Neural cell (in vitro differentiated cells): ENCODE data around the gene AFDN. TPM values are rescaled to one million over a fixed set of nuclear protein-coding genes. Genes with fewer than 3 reads are reported as not detected.

Experiments used
- H2AFZ ChIP-seq: fragments of 200-600, 300-800 bp; sonication (generic), shearing (Covaris generic); 2 replicates; pipeline ENCODE4 v1.6.0; 2014; ENCODE audit warnings: low read depth, mild to moderate bottlenecking, antibody characterized with exemption, low read length, moderate library complexity
- H3F3A ChIP-seq: fragments of 200-600 bp; shearing (Covaris generic); 2 replicates; pipeline ENCODE4 v1.6.1; 2016; ENCODE audit warnings: mild to moderate bottlenecking, moderate library complexity, mixed read lengths, antibody characterized with exemption, low read length; ENCODE audit not compliant: insufficient read depth, poor library complexity, severe bottlenecking
- H3K27ac ChIP-seq: fragments of 200-600, 300-800 bp; sonication (generic), shearing (Covaris generic); 2 replicates; pipeline ENCODE4 v1.5.1; 2014; ENCODE audit warnings: mild to moderate bottlenecking, low read length, moderate library complexity
- H3K27me3 ChIP-seq: fragments of 300-800, 200-600 bp; sonication (generic), shearing (Covaris generic); 2 replicates; pipeline ENCODE4 v1.6.0; 2014; ENCODE audit warnings: mild to moderate bottlenecking, low read depth, low read length, moderate library complexity; ENCODE audit not compliant: insufficient read depth
- H3K36me3 ChIP-seq: fragments of 300-800, 200-600 bp; sonication (generic), shearing (Covaris generic); 2 replicates; pipeline ENCODE4 v1.5.1; 2014; ENCODE audit warnings: mild to moderate bottlenecking, antibody characterized with exemption, low read length, moderate library complexity; ENCODE audit not compliant: insufficient read depth
- H3K4me2 ChIP-seq: fragments of 300-800, 200-600 bp; sonication (generic), shearing (Covaris generic); 2 replicates; pipeline ENCODE4 v1.6.0; 2014; ENCODE audit warnings: mild to moderate bottlenecking, low read length
- H3K4me3 ChIP-seq: fragments of 300-800, 200-600 bp; sonication (generic), shearing (Covaris generic); 2 replicates; pipeline ENCODE4 v1.5.1; 2014; ENCODE audit warnings: mild to moderate bottlenecking, low read length, moderate library complexity
- H3K79me2 ChIP-seq: fragments of 200-600 bp; shearing (Covaris generic); replicated peaks from 2 replicates; pipeline ENCODE4 v1.6.0; 2014; ENCODE audit warnings: mild to moderate bottlenecking, low read length, moderate library complexity; ENCODE audit not compliant: insufficient read depth
- H3K9ac ChIP-seq: fragments of 300-800, 200-600 bp; sonication (generic), shearing (Covaris generic); 2 replicates; pipeline ENCODE4 v1.6.1; 2016; ENCODE audit warnings: mild to moderate bottlenecking, low read length, mixed read lengths
- H3K9me2 ChIP-seq: fragments of 200-600 bp; shearing (Covaris generic); 2 replicates; pipeline ENCODE4 v1.6.1; 2016; ENCODE audit warnings: mild to moderate bottlenecking, low read length, mixed read lengths; ENCODE audit not compliant: insufficient read depth
- H3K9me3 ChIP-seq: fragments of 200-600, 300-800 bp; sonication (generic), shearing (Covaris generic); 2 replicates; pipeline ENCODE4 v1.6.1; 2016; ENCODE audit warnings: mild to moderate bottlenecking, mixed run types, low read length, moderate library complexity, mixed read lengths
- H4K20me1 ChIP-seq: fragments of 200-600 bp; shearing (Covaris generic); 2 replicates; pipeline ENCODE4 v1.6.1; 2016; ENCODE audit warnings: mild to moderate bottlenecking, mixed run types; ENCODE audit not compliant: insufficient read depth
- CTCF ChIP-seq: fragments of 450-650 bp; IDR thresholded peaks from 2 replicates; pipeline ENCODE4 v1.5.1; 2014; ENCODE audit warnings: antibody characterized with exemption, mild to moderate bottlenecking, moderate library complexity; ENCODE audit not compliant: poor library complexity, severe bottlenecking
- EP300 ChIP-seq: fragments of 450-650 bp; conservative IDR thresholded peaks from 2 replicates; pipeline ENCODE4 v1.6.1; 2014; ENCODE audit warnings: antibody characterized with exemption, mild to moderate bottlenecking, moderate library complexity; ENCODE audit not compliant: poor library complexity, severe bottlenecking
- EZH2 ChIP-seq: fragments of 200-600, 300-800 bp; shearing (Covaris generic), sonication (generic); IDR thresholded peaks from 2 replicates; pipeline ENCODE4 v1.6.1; 2014; ENCODE audit warnings: antibody characterized with exemption, low read length, borderline replicate concordance, mild to moderate bottlenecking; ENCODE audit not compliant: insufficient read depth, poor library complexity, severe bottlenecking
- MXI1 ChIP-seq: fragments of 450-650 bp; conservative IDR thresholded peaks from 2 replicates; pipeline ENCODE4 v1.6.1; 2014; ENCODE audit warnings: antibody characterized with exemption, mild to moderate bottlenecking; ENCODE audit not compliant: poor library complexity, severe bottlenecking
- POLR2AphosphoS5 ChIP-seq: IDR thresholded peaks from 2 replicates; pipeline ENCODE4 v1.6.1; 2012
- RAD21 ChIP-seq: fragments of 450-650 bp; conservative IDR thresholded peaks from 2 replicates; pipeline ENCODE4 v1.6.1; 2014; ENCODE audit warnings: antibody characterized with exemption, mild to moderate bottlenecking, moderate library complexity
- REST ChIP-seq: IDR thresholded peaks from 2 replicates; pipeline ENCODE4 v1.6.1; 2012; ENCODE audit warnings: borderline replicate concordance
- SMC3 ChIP-seq: fragments of 450-650 bp; conservative IDR thresholded peaks from 2 replicates; pipeline ENCODE4 v1.6.1; 2014; ENCODE audit warnings: antibody characterized with exemption, mild to moderate bottlenecking, moderate library complexity; ENCODE audit not compliant: poor library complexity
- TAF1 ChIP-seq: IDR thresholded peaks from 2 replicates; pipeline ENCODE4 v1.6.1; 2012; ENCODE audit warnings: low read depth
- polyA plus RNA-seq: library from polyadenylated mRNA; depleted of rRNA; stranded (reverse); fragments of >200 nt; gene quantifications from 2 replicates; pipeline ENCODE4 v1.2.3, GENCODE V29; 2014

AFDN gene
- polyA plus RNA-seq, 1 donor from 2014 or later: 193 TPM

- no peak overlapping the region for H2AFZ ChIP-seq
- no peak overlapping the region for H3K27ac ChIP-seq
- H3K4me2 ChIP-seq: no peak overlapping the region
- H4K20me1 ChIP-seq: no peaks in the 10 kb centered on the region
- no peaks in the 10 kb centered on the region for H3K27me3 ChIP-seq
- H3K4me3 ChIP-seq: no peak overlapping the region
- no peak for TF ChIP-seq TAF1
- TF ChIP-seq EP300: no peak
- no peak for TF ChIP-seq REST
- no peak for TF ChIP-seq EZH2
- no peak for TF ChIP-seq MXI1
- TF ChIP-seq POLR2AphosphoS5: no peak
- no peak for TF ChIP-seq RAD21
- no peaks in the 10 kb centered on the region for H3K79me2 ChIP-seq
- no peaks in the 10 kb centered on the region for H3F3A ChIP-seq
- H3K9ac ChIP-seq: no peak overlapping the region
- no peaks in the 10 kb centered on the region for H3K36me3 ChIP-seq
- H3K9me3 ChIP-seq: no peaks in the 10 kb centered on the region
- H3K9me2 ChIP-seq: no peaks in the 10 kb centered on the region
Observed at GRCh38 chr6:167995731-167996151, 169.0 kb downstream of the AFDN start.

- no peaks in the 10 kb centered on the region for H3F3A ChIP-seq
- no peaks in the 10 kb centered on the region for H3K79me2 ChIP-seq
- no peaks in the 10 kb centered on the region for H4K20me1 ChIP-seq
- TF ChIP-seq REST: no peak
- no peak for TF ChIP-seq TAF1
- TF ChIP-seq MXI1: no peak
- no peak for TF ChIP-seq RAD21
- no peak for TF ChIP-seq POLR2AphosphoS5
- TF ChIP-seq SMC3: no peak
- TF ChIP-seq EP300: no peak
- TF ChIP-seq EZH2: no peak
- TF ChIP-seq CTCF: no peak
- no peak overlapping the region for H2AFZ ChIP-seq
- H3K27me3 ChIP-seq: no peaks in the 10 kb centered on the region
- no peaks in the 10 kb centered on the region for H3K9me2 ChIP-seq
- no peak overlapping the region for H3K4me3 ChIP-seq
- H3K4me2 ChIP-seq: no peak overlapping the region
- H3K36me3 ChIP-seq: no peaks in the 10 kb centered on the region
- H3K9ac ChIP-seq: no peak overlapping the region
- no peaks in the 10 kb centered on the region for H3K9me3 ChIP-seq
- H3K27ac ChIP-seq: no peak overlapping the region
Observed at GRCh38 chr6:167996424-167997199, 169.9 kb downstream of the AFDN start.
